Endodermal cell (in vitro differentiated cells): Measurements from ENCODE around the gene NHLH1. TPM values are rescaled to one million over a fixed set of nuclear protein-coding genes. Genes with fewer than 3 reads are reported as not detected.

Experiments
- DNase-seq: peaks from one replicate; pipeline ENCODE4 v3.0.0-alpha.2; 2017
- H3K27ac ChIP-seq: 2 replicates; pipeline ENCODE4 v1.5.1; 2013; ENCODE audit warnings: mild to moderate bottlenecking, low read depth, low read length, moderate library complexity
- H3K27me3 ChIP-seq: 2 replicates; pipeline ENCODE4 v1.6.1; 2013; ENCODE audit warnings: mild to moderate bottlenecking, low read length, moderate library complexity; ENCODE audit not compliant: insufficient read depth, control insufficient read depth, poor library complexity, severe bottlenecking
- H3K36me3 ChIP-seq: 2 replicates; pipeline ENCODE4 v1.7.0; 2013; ENCODE audit warnings: mild to moderate bottlenecking, low read length, moderate library complexity; ENCODE audit not compliant: control insufficient read depth, insufficient read depth
- H3K4me1 ChIP-seq: one replicate; pipeline ENCODE4 v1.7.0; 2013; ENCODE audit warnings: low read length; ENCODE audit not compliant: control insufficient read depth, insufficient read depth
- H3K4me3 ChIP-seq: 2 replicates; pipeline ENCODE4 v1.5.1; 2013; ENCODE audit warnings: mild to moderate bottlenecking, low read length, moderate library complexity
- H3K9ac ChIP-seq: 2 replicates; pipeline ENCODE4 v1.6.1; 2013; ENCODE audit warnings: mild to moderate bottlenecking, low read length, moderate library complexity; ENCODE audit not compliant: poor library complexity, severe bottlenecking; ENCODE audit errors: extremely low read depth
- H3K9me3 ChIP-seq: 2 replicates; pipeline ENCODE4 v1.6.1; 2013; ENCODE audit warnings: mild to moderate bottlenecking, low read length, moderate library complexity; ENCODE audit not compliant: control insufficient read depth
- H3K27ac Mint-ChIP-seq: 2 replicates; pipeline ENCODE4 v1.8.0; 2020; ENCODE audit warnings: mixed read lengths
- H3K27me3 Mint-ChIP-seq: 2 replicates; pipeline ENCODE4 v1.8.0; 2021; ENCODE audit warnings: mild to moderate bottlenecking, mixed read lengths; ENCODE audit not compliant: insufficient read depth
- H3K36me3 Mint-ChIP-seq: 2 replicates; pipeline ENCODE4 v1.8.0; 2020; ENCODE audit warnings: low read depth, mixed read lengths
- H3K4me1 Mint-ChIP-seq: 2 replicates; pipeline ENCODE4 v1.8.0; 2020; ENCODE audit warnings: mixed read lengths
- H3K4me3 Mint-ChIP-seq: 2 replicates; pipeline ENCODE4 v1.8.0; 2020; ENCODE audit warnings: mild to moderate bottlenecking, moderate library complexity, mixed read lengths
- H3K9me3 Mint-ChIP-seq: 2 replicates; pipeline ENCODE4 v1.8.0; 2020; ENCODE audit warnings: mild to moderate bottlenecking, mixed read lengths
- WGBS, 2 experiments: methylation state at CpG; one replicate each; pipeline versions ENCODE4 v1.1.5 to v1.1.7; 2013; ENCODE audit warnings: missing lambda C conversion rate in 2 of 2, mixed read lengths in 1 of 2; ENCODE audit not compliant: insufficient coverage in 1 of 2, insufficient read length in 1 of 2; 5-methylcytosine and 5-hydroxymethylcytosine counted together
- total RNA-seq, 2 donors: library from RNA; stranded (reverse); fragmentation: NEBNext Ultra II Directional in 1 of 2; extraction: Animal tissue kit (Norgen Biotek cat#: 25700) in 1 of 2; gene quantifications; 2 replicates in 1 of 2; 3 replicates in 1 of 2; pipeline ENCODE4 v1.2.1, GENCODE V29; 2021
- TF ChIP-seq, protein P1 (sequence below): fragments of 200-600 bp; sonication (generic); conservative IDR thresholded peaks from 2 replicates; pipeline ENCODE4 v1.5.0; 2021; ENCODE audit warnings: antibody characterized with exemption, mild to moderate bottlenecking

Gene NHLH1
- total RNA-seq, 2 donors from 2014 or later: 0.31 to 0.57 TPM

GRCh38 chr1:160399544-160400222 is 32.8 kb downstream of the NHLH1 start:
- Histone ChIP-seq H3K9me3 (no peaks in the 10 kb centered on the region), H3K4me3 (peak overlapping the region; percentile 83), H3K36me3 (no peaks in the 10 kb centered on the region), H3K9ac (peak overlapping the region; percentile 84), H3K27me3 (no peaks in the 10 kb centered on the region), H3K4me1 (peaks cover 1% of the 10 kb centered on the region), H3K27ac (peak overlapping the region; percentile 99)
- Mint-ChIP-seq H3K27me3 (no peaks in the 10 kb centered on the region), H3K4me1 (peaks cover 53% of the 10 kb centered on the region), H3K9me3 (no peaks in the 10 kb centered on the region), H3K27ac (peak overlapping the region; percentile 81), H3K36me3 (no peaks in the 10 kb centered on the region), H3K4me3 (peak overlapping the region; percentile 80)
- DNase-seq: peak; percentile 72
- TF ChIP-seq, protein P1, sequence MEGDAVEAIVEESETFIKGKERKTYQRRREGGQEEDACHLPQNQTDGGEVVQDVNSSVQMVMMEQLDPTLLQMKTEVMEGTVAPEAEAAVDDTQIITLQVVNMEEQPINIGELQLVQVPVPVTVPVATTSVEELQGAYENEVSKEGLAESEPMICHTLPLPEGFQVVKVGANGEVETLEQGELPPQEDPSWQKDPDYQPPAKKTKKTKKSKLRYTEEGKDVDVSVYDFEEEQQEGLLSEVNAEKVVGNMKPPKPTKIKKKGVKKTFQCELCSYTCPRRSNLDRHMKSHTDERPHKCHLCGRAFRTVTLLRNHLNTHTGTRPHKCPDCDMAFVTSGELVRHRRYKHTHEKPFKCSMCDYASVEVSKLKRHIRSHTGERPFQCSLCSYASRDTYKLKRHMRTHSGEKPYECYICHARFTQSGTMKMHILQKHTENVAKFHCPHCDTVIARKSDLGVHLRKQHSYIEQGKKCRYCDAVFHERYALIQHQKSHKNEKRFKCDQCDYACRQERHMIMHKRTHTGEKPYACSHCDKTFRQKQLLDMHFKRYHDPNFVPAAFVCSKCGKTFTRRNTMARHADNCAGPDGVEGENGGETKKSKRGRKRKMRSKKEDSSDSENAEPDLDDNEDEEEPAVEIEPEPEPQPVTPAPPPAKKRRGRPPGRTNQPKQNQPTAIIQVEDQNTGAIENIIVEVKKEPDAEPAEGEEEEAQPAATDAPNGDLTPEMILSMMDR: peak; percentile 54
- WGBS, 2 experiments: 8 to 22% methylated on average over 4 to 16 of the region's 17 CpGs

GRCh38 chr1:160400223-160400645 is 33.4 kb downstream of the NHLH1 start, which contains the start of gene VANGL2:
Gene VANGL2, plus strand, starts transcription at chr1:160400564. Its CDS starts 15,274 bp downstream, at chr1:160415838.
- no peaks in the 10 kb centered on the region for H3K36me3 Mint-ChIP-seq
- 0 to 1% methylated on average over 13 to 20 of the region's 34 CpGs for WGBS, 2 experiments
- peak; percentile 96 for DNase-seq
- no peaks in the 10 kb centered on the region for H3K27me3 Mint-ChIP-seq
- H3K27ac Mint-ChIP-seq: peak within 1 kb of the TSS; percentile 81
- H3K9me3 Mint-ChIP-seq: no peaks in the 10 kb centered on the region
- H3K4me3 Mint-ChIP-seq: peak within 1 kb of the TSS; percentile 80
- Histone ChIP-seq H3K27me3 (no peaks in the 10 kb centered on the region), H3K36me3 (peaks cover 4% of the 10 kb centered on the region), H3K9me3 (no peaks in the 10 kb centered on the region), H3K4me1 (peaks cover 3% of the 10 kb centered on the region), H3K9ac (peak within 1 kb of the TSS; percentile 90), H3K4me3 (peak within 1 kb of the TSS; percentile 99), H3K27ac (peak within 1 kb of the TSS; percentile 99)
- H3K4me1 Mint-ChIP-seq: peaks cover 58% of the 10 kb centered on the region
- TF ChIP-seq, protein P1: peak; percentile 4

DNA sequence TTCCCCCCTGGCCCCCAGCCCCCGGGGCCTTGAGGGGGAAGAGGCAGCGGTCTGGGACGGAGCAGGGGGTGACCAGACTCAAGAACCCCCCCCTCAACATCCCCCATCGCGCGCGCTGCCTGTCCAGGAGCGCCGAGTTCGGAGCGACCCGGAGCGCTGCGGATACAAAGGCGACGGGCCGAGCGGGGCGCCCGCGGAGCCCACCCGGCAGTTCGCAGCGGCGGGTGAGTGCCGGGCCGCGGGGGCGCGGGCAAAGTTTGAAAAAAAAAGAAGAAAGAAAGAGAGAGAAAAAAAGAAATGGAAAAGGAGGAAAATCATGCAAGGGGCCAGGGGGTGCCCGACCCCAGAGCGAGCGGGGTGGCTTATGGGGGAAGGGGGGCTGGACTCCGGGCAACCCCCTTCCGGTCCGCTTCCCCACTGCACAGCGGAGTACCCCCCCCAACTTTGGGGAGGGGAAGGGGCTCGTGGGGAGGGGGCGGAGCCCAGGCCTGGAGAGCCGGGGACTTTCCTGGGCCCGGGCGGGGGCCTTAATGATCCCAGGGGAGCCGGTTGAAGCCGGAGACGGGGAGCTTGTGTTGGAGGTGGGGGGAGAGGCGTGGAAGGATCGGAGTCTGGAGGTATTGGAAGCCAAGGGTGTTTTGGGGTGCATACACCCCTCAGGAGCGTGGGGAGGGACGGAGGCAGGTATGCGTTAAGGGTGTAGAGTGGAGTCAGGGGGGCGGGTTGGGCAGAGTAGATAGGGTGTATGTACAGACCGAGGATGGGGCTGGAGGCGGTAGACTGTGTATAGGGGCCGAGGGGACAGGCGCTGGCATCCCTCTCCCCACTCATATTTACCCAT is 34.0 kb downstream of the NHLH1 start:
- peak overlapping the region; percentile 97 for H3K27ac ChIP-seq
- H3K4me1 ChIP-seq: peaks cover 3% of the 10 kb centered on the region
- H3K27me3 ChIP-seq: no peaks in the 10 kb centered on the region
- 0 to 1% methylated on average over 16 to 48 of the region's 55 CpGs for WGBS, 2 experiments
- TF ChIP-seq, protein P1: peak; percentile 3
- H3K4me3 Mint-ChIP-seq: peak overlapping the region; percentile 80
- peaks cover 7% of the 10 kb centered on the region for H3K36me3 ChIP-seq
- H3K4me3 ChIP-seq: peak overlapping the region; percentile 99
- H3K36me3 Mint-ChIP-seq: no peaks in the 10 kb centered on the region
- no peaks in the 10 kb centered on the region for H3K9me3 Mint-ChIP-seq
- H3K9me3 ChIP-seq: no peaks in the 10 kb centered on the region
- H3K27ac Mint-ChIP-seq: peak overlapping the region; percentile 15
- peak; percentile 67 for DNase-seq
- H3K27me3 Mint-ChIP-seq: no peaks in the 10 kb centered on the region
- H3K4me1 Mint-ChIP-seq: peaks cover 64% of the 10 kb centered on the region
- peak overlapping the region; percentile 90 for H3K9ac ChIP-seq
